Measurements from ENCODE around the gene GALNT8. TPM values are rescaled to one million over a fixed set of nuclear protein-coding genes. Genes with fewer than 3 reads are reported as not detected.

GALNT8 gene
- total RNA-seq, 1 experiment from 2014 or later = not detected

DNA sequence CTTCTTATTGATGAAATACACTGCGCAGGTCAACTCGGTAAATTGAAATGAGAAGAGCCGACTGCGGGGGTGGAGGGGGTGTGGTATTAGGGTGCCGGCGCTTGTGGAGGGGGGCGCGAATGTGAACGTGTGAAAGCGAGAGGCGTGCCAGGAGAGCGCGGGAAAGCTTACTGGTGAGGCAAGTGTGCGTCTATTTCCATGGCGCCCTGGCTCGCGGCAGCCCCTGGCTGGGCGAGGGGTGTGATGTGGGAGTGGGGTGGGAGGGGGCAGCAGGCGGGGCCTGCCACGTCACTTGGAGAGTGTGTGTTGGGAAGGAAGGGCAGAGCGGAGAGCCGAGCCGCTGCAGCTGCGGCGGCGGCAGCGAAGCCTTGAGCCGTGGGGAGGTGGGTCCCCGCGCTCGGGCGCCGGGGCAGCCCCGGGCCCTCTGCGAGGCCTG is 88.8 kb downstream of the GALNT8 start:
- intact Hi-C loops (cut with micrococcal nuclease; ENCODE audit: unreplicated experiment) (no loop called here), in situ Hi-C loops (cut with HindIII; ENCODE audit: low pct_unique_long_range_greater_than_20kb, low sequenced_read_pairs) (no loop called here)
- Histone ChIP-seq H3K4me1 (ENCODE audit: control insufficient read depth, insufficient read depth, low read length) (no peaks in the 10 kb centered on the region), H3K27ac (ENCODE audit: low read length) (no peak overlapping the region), H3K36me3 (ENCODE audit: control insufficient read depth, insufficient read depth, low read length) (no peaks in the 10 kb centered on the region), H3K27me3 (ENCODE audit: control insufficient read depth, insufficient read depth, low read length) (no peaks in the 10 kb centered on the region; the same call in 1 of the 2 replicates), H3K9me3 (ENCODE audit: control insufficient read depth, insufficient read depth, low read depth, low read length) (no peaks in the 10 kb centered on the region), H3K4me3 (ENCODE audit: low read depth in 2 of 2, low read length in 2 of 2) (no peak overlapping the region)
- DNase-seq (ENCODE audit: low read depth, low spot score) (no peak), ATAC-seq (no peak)
- CTCF ChIA-PET = no interaction called here
- TF ChIP-seq SIN3A (IDR thresholded peaks at IDR 0.05; ENCODE audit: borderline replicate concordance, insufficient read depth, low read depth, low read length) (no peak), TCF7L2 (IDR thresholded peaks at IDR 0.05; ENCODE audit: low read depth, low read length) (no peak), POLR2AphosphoS5 (IDR thresholded peaks at IDR 0.05; ENCODE audit: low read depth, low read length) (no peak)
- TF ChIP-seq, protein P1, sequence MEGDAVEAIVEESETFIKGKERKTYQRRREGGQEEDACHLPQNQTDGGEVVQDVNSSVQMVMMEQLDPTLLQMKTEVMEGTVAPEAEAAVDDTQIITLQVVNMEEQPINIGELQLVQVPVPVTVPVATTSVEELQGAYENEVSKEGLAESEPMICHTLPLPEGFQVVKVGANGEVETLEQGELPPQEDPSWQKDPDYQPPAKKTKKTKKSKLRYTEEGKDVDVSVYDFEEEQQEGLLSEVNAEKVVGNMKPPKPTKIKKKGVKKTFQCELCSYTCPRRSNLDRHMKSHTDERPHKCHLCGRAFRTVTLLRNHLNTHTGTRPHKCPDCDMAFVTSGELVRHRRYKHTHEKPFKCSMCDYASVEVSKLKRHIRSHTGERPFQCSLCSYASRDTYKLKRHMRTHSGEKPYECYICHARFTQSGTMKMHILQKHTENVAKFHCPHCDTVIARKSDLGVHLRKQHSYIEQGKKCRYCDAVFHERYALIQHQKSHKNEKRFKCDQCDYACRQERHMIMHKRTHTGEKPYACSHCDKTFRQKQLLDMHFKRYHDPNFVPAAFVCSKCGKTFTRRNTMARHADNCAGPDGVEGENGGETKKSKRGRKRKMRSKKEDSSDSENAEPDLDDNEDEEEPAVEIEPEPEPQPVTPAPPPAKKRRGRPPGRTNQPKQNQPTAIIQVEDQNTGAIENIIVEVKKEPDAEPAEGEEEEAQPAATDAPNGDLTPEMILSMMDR (IDR thresholded peaks at IDR 0.05) = no peak
- TF ChIP-seq, protein P2, sequence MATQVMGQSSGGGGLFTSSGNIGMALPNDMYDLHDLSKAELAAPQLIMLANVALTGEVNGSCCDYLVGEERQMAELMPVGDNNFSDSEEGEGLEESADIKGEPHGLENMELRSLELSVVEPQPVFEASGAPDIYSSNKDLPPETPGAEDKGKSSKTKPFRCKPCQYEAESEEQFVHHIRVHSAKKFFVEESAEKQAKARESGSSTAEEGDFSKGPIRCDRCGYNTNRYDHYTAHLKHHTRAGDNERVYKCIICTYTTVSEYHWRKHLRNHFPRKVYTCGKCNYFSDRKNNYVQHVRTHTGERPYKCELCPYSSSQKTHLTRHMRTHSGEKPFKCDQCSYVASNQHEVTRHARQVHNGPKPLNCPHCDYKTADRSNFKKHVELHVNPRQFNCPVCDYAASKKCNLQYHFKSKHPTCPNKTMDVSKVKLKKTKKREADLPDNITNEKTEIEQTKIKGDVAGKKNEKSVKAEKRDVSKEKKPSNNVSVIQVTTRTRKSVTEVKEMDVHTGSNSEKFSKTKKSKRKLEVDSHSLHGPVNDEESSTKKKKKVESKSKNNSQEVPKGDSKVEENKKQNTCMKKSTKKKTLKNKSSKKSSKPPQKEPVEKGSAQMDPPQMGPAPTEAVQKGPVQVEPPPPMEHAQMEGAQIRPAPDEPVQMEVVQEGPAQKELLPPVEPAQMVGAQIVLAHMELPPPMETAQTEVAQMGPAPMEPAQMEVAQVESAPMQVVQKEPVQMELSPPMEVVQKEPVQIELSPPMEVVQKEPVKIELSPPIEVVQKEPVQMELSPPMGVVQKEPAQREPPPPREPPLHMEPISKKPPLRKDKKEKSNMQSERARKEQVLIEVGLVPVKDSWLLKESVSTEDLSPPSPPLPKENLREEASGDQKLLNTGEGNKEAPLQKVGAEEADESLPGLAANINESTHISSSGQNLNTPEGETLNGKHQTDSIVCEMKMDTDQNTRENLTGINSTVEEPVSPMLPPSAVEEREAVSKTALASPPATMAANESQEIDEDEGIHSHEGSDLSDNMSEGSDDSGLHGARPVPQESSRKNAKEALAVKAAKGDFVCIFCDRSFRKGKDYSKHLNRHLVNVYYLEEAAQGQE (IDR thresholded peaks at IDR 0.05; ENCODE audit: insufficient read depth in 1 of 2, low read depth in 2 of 2, low read length in 1 of 2) = no peak
- BruUV-seq (replicated peaks) = no TSS peak
- POLR2A ChIA-PET = no interaction called here

DNA sequence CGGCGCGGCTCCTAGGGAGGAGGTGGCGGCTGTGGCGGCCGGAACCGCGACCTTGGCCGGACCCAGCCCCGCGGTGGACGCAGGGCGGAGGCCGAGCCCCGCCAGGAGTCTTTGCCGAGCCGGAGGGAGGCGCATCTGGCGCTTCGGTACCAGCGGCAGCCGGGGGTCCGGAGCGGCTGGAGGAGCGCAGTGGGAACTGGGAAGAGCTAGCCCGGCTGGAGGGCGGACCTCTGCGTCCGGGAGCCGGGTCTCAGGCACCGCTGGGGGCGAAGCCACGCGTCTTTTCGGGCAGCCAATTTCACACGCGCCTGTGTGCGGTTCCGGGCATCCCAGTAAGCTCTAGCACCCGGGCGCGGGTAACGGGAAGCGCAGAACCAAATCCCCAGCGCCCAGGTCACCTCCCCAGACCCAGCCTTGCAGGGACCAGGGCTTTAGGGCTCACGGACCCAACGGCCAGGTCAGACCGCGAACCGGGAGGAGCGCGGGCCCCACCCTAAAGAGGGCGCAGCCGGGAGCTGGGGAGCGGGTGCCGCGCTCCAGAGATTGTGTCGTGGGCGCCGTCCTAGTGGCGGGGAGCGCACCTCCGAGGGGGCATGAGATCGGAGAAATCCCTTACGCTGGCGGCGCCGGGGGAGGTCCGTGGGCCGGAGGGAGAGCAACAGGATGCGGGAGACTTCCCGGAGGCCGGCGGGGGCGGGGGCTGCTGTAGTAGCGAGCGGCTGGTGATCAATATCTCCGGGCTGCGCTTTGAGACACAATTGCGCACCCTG is 89.4 kb downstream of the GALNT8 start:
- Histone ChIP-seq H3K27ac (ENCODE audit: low read length) (no peak overlapping the region), H3K4me1 (ENCODE audit: control insufficient read depth, insufficient read depth, low read length) (no peaks in the 10 kb centered on the region), H3K9me3 (ENCODE audit: control insufficient read depth, insufficient read depth, low read depth, low read length) (no peaks in the 10 kb centered on the region), H3K4me3 (ENCODE audit: low read depth in 2 of 2, low read length in 2 of 2) (no peak overlapping the region), H3K27me3 (ENCODE audit: control insufficient read depth, insufficient read depth, low read length) (no peaks in the 10 kb centered on the region; the same call in 1 of the 2 replicates), H3K36me3 (ENCODE audit: control insufficient read depth, insufficient read depth, low read length) (no peaks in the 10 kb centered on the region)
- POLR2A ChIA-PET = no interaction called here
- ATAC-seq = no peak
- intact Hi-C loops (cut with micrococcal nuclease; ENCODE audit: unreplicated experiment) (no loop called here), in situ Hi-C loops (cut with HindIII; ENCODE audit: low pct_unique_long_range_greater_than_20kb, low sequenced_read_pairs) (no loop called here)
- DNase-seq (ENCODE audit: low read depth, low spot score) = no peak
- CTCF ChIA-PET = no interaction called here
- BruUV-seq (replicated peaks) = no TSS peak
- TF ChIP-seq TCF7L2 (IDR thresholded peaks at IDR 0.05; ENCODE audit: low read depth, low read length) = no peak
- TF ChIP-seq SIN3A (IDR thresholded peaks at IDR 0.05; ENCODE audit: borderline replicate concordance, insufficient read depth, low read depth, low read length) = no peak
- TF ChIP-seq, protein P2 (IDR thresholded peaks at IDR 0.05; ENCODE audit: insufficient read depth in 1 of 2, low read depth in 2 of 2, low read length in 1 of 2) = no peak
- TF ChIP-seq, protein P1 (IDR thresholded peaks at IDR 0.05) = no peak
- no peak for TF ChIP-seq POLR2AphosphoS5 (IDR thresholded peaks at IDR 0.05; ENCODE audit: low read depth, low read length)
